Right renal pelvis (tissue), 4 donors: Measurements from ENCODE around the gene PI4KB. TPM values are rescaled to one million over a fixed set of nuclear protein-coding genes. Genes with fewer than 3 reads are reported as not detected.

Experiments
- DNase-seq, 4 donors: peaks; one replicate each; pipeline ENCODE4 v3.0.0-alpha.2; 2013; ENCODE audit warnings: low read depth in 4 of 4, low spot score in 3 of 4, missing footprints in 1 of 4
- polyA plus RNA-seq, 4 donors: library from polyadenylated mRNA; unstranded; fragments of 120-200 nt; gene quantifications; one replicate each; pipeline ENCODE4 v1.2.1, GENCODE V29; 2013; ENCODE audit not compliant: insufficient read length in 4 of 4

PI4KB gene
- polyA plus RNA-seq, 4 donors, result 59.3 to 63.3 (median 61.4) TPM

DNA sequence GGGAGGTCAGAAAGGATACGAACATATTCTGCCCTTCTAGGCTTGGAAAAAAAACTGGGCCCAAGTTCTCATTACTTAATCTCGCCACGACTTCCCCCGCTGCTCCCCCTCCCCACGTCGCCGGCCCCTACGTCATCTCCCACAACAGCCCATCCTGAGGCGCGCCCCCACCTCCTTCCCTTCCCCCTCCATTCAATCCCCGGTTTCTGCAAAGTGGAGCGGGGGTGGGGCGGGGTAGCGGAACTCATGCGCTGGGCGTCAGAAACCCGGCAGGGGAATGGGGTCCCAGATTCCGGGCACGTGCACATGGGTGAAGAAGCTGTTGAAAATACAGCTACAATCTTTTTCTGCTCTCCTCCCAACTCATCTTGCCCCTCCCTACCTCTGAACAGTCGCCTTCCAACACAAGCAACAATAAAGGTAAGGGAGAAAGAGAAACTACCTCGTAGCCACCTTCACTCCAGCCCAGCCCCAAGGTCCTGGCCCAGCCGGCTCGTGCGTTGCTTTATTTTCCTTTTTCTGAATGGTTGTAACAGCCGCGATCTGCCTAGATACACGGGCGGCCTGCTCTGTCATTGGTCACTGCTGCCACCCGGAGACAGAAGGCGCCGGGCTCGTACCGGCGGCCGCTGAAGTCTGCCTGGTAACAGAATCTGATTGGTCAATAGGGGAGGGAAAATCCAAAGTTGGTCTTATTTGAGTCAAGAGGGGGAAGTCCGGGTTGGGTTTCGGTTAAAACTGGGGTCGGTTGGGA is 19.7 kb upstream of the PI4KB start, which contains the start of gene RFX5:
RFX5 (minus strand) TSS at position 484 of the 754 bp plus-strand sequence. CDS start 932 bp downstream, outside the sequence.
- DNase-seq, result peak; percentile 88 to 95 (median 92)

DNA sequence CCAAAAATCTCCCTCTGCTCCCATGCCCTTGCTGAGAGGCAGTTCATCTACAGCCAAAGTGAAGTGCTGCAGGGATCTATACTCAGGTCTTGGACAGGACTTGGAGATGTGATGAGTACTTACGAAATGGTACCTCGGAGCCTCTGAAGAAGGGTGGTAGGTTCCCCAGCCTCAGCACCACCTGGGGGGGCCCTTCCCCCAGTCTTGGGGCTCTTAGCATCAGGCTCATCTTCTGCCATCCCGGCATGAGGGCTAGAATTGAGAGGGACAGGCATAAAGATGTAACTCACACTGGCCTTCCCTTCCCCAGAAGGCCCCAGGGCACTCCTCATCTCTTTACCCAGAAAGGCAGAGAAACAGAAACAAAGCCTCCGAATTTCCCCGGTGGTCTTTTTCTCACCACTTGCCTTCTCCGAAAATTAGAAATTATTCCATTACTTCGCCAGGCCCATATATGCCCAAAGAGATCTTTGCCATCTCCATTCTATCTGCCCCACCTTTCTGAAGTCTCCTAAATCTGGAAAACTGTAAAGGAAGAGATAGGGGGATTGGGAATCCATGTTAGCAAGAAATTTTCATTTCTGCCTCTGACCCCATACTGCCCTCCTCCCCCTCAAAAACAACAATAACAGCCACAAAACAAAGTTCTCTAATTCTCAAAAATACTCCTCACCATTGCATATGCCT is 19.0 kb upstream of the PI4KB start:
- DNase-seq, result no peak

- no peak for DNase-seq
These were observed 17.1 kb upstream of the PI4KB start for GRCh38 chr1:151344291-151344690.

DNA sequence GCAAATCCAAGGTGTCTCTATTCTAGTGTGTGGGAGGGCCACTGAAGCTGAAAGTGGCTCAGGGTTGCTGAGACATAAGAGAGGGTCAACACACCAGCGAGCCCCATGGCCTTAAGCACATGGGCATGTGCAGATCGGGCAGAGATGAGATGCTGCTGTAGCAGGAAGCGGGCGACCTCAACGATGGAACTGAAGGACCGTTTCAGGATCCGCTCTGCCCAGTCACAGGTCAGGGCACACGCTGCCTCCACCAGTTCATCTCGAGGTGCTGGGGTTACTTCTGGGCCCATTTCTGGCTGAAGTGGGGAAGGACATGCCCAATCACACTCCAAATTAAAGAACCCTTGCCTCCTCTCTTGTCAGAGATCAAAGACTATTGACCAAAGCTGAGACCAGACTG is 16.4 kb upstream of the PI4KB start:
- DNase-seq, result no peak

DNA sequence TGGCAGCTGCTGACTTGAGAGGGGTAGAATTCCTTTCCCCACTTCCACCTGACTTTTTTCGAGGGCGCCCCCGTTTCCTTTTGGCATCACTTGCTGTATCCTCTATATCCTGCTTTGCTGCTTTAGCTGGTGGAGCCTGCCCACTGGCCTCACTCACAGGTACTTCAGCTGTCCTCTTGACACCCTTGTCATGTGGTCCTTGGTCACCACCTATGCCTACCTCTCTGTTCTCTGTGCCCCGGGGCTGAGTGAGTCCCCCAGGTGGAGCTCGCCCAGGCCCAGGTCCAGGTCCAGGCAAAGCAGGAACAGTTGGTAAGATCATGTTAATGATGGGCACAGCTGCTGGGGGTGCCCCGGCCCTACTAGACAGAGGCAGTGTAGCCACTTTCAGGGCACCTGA is 15.4 kb upstream of the PI4KB start:
- no peak for DNase-seq

DNA sequence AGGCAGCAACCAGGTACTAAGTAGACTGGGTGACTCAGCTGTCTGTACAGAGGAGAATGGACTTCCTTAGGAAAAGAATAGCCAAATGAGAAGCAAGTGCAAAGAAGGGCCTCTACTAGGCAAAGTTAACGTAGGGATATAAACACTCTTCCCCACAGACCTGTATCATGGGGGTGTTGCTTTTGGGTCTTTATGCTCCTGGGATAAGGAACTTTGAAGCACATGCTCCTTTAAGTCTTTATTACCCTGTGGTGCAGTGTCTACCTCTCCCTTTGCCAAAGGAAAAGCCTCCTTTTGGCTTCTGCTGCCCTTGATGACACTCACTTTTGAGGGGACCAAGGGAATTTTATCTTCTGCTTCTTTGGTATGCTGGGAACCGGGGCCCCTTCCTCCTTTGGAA is 14.8 kb upstream of the PI4KB start:
- no peak for DNase-seq

GRCh38 chr1:151340870-151341754 is 13.9 kb upstream of the PI4KB start:
- DNase-seq, result peak in 1 of 4 donors; percentile 65

DNA sequence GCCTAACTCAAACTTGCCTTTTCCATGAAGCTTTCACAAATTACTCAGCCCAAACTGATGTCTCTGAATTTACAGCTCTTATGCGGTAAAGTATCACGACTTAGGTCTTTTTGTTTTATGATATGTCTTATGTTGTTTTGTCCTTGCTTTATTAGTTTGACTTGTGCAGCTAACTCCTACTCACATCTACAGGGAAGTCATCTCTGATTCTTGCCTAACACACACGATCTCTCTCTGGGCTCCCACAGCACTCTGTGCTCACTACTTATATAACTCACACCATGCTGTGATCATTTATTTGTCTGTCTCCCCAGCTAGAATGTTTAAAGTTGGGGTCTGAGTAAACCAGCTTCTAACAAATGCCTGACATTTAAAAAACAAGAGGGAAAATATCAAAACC is 9.3 kb upstream of the PI4KB start:
- DNase-seq, result no peak

DNA sequence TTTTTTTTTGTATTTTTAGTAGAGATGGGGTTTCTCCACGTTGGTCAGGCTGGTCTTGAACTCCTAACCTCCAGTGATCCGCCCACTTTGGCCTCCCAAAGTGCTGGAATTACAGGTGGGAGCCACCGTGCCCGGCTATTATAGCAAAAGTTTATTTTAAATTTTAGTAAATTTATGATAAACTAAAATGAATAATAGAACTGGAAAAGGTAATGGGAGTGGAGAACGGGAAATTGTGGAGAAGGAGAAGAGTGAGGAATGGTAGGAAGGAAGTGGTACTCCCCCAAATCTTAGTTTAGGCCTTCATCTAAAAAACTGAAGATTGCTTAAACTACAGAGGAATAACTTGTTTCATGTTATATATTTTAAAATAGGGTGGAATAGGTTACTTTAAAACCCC is 7.6 kb upstream of the PI4KB start:
- DNase-seq, result no peak

DNA sequence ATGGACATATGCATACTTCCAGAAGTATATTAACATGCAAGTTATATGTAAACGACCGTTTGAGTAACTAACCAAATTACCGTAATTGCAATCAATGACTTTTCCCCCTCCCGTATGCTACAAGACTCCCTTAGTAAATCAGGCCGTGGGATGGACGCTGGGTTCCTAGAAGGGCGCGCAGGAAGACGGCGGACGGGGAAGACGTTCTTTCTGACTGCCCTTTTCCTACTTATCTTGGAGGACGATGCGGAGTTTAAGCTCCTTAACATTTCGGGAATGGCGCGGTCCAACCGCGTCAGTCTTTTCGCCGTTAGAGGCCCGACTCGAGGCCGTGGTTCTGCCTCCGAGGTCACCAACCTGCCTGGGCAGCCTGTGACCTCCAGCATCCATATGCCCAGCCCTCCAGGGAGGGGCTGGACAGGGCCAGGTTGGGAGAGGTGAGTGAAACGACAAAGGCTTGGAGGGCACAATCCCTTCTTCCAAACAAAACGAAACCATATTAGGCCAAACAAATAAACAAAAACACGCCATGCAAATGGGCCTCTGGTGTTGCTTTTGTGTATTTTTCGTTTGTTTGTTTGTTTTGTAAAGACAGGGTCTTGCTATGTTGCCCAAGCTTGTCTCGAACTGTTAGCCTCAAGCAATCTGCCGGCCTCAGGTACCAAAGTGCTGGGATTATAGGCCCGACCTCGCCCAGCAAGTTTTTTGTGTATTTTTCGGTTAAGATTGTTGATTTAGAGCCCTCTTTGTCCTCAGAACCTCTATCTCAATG is 873 bp upstream of the PI4KB start:
- no peak for DNase-seq

DNA sequence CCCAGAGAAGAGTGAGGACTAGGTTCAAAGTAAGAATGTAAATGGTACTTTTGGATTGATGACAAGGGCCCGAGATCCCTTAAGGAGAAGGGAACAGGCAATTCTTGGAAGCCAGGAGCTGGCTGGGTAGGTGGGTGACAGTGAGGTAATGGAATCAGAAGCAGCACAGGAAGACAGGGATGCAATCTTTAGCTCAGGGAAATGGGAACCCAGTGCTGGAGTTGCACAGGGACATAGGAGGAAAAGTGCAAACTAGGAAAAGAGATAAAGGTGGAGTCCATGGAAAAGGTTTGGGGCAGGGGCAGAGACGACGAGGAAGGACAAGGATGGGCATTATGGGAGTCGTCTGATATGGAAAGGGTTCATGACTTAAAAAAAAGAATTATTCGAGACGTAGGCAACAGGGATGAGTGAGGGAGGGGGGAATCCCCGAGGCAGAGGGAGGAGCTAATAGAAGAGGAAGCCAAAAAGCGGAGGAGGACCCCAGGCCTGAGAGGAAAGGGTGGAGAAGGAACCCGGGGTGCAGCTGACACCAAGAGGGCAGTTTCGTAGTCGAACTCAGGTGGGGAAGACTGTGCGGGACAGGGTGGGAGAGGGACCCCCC is 495 bp downstream of the PI4KB start:
- no peak for DNase-seq

- DNase-seq, result no peak
These were observed 1.4 kb downstream of the PI4KB start for GRCh38 chr1:151325646-151326429.

DNA sequence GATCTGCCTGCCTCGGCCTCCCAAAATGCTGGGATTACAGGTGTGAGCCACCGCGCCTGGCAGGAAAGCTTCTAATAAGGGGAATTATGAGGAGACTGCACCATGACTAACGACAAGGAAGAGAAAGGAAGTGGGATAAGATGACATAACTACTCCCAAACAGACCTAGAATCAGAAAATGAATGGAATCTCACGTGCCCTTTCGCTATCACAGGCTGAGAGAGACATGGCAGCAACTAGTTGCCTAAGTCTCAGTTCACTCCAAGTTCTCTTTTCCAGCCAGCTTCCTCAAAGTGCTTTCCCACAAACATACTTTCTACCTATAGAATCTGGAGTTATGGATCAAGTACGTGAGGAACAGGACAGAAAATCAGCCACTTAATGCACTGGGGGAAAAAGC is 2.0 kb downstream of the PI4KB start:
- no peak for DNase-seq

- DNase-seq, result no peak
These were observed 2.8 kb downstream of the PI4KB start for GRCh38 chr1:151324390-151324930.

- DNase-seq, result no peak
These were observed 8.2 kb downstream of the PI4KB start for GRCh38 chr1:151318975-151319374.

DNA sequence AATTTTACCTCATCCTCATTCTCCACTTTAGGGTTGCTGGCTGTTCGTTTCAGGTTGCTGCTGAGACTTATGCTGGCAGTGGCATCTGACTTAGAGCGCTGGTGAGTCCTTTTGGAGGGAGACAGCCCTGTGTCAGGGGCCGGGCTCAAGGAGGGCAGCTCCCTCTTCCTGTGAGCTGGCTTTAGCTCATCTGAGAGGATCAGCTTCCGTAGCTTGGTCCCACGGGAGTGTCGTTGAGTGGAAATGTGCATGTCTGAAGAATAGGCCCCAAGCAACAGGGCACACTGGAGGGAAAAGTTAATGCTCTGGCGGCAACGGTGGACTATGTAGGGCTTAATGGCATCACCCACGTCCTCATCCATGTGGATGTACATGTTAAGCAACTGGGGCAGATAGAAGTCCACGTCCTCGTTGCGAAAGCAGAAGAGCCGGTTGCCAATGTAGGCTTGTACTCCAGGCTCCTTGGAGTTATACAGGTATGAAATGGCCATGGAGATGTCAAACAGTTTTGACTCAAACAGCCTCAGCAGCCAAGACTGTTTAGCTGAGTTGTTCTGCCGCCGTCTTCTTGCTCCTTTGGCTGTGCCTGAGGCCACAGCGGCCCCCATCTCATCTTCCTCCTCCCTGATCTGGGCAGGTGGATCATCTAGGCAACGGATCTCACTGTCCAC is 11.5 kb downstream of the PI4KB start:
- DNase-seq, result no peak

- DNase-seq, result no peak
These were observed 12.9 kb downstream of the PI4KB start for GRCh38 chr1:151314137-151314875.

DNA sequence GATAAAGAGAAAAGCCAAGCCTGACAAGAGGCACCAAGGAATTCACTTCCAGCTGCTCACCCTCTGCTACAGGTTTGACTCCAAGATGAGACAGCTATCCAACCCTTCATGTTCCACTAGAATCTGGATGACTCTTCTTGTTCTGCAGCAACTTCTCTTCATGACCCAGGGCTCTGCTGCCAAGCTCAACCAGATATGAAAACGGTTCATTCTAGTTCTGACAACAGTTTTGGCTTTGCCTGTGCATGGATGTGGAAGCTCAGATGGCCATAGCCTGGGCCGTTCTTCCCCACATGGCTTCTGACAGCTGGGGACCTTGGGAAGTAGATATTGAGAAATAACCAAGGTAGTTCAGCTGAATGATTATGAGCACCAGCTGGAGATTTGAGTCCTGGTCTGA is 13.7 kb downstream of the PI4KB start:
- DNase-seq, result no peak
